RWPE2 (cell line): ENCODE results near the gene KIF25.
A peak's percentile ranks its signal among the peaks of the same experiment; 100 is the strongest.

ENCODE experiments used
- ATAC-seq: fragments of 200-7000 bp; cut with Tn5 transposase; 3 replicates; pipeline ENCODE4 v1.9.1; 2021; ENCODE audit warnings: low read depth
- DNase-seq: peaks from one replicate; pipeline ENCODE4 v3.0.0-alpha.2; 2020; ENCODE audit warnings: low spot score
- H3K27ac ChIP-seq: fragments of 450-650 bp; 2 replicates; pipeline ENCODE4 v1.5.1; 2017; ENCODE audit warnings: mild to moderate bottlenecking; ENCODE audit not compliant: poor library complexity, severe bottlenecking
- H3K27me3 ChIP-seq: fragments of 250-450 bp; sonication (Bioruptor Pico); 2 replicates; pipeline ENCODE4 v1.5.1; 2021; ENCODE audit warnings: mild to moderate bottlenecking, moderate library complexity; ENCODE audit not compliant: insufficient read depth, poor library complexity, severe bottlenecking
- H3K36me3 ChIP-seq: fragments of 250-450 bp; sonication (Bioruptor Pico); 2 replicates; pipeline ENCODE4 v1.5.1; 2020; ENCODE audit warnings: low read depth, mild to moderate bottlenecking, moderate library complexity
- H3K4me1 ChIP-seq: fragments of 250-450 bp; sonication (Bioruptor Pico); 2 replicates; pipeline ENCODE4 v1.5.1; 2021; ENCODE audit warnings: mild to moderate bottlenecking, moderate library complexity; ENCODE audit not compliant: insufficient read depth, poor library complexity, severe bottlenecking
- H3K4me3 ChIP-seq: fragments of 250-450 bp; sonication (Bioruptor Pico); 2 replicates; pipeline ENCODE4 v1.5.1; 2021; ENCODE audit warnings: mild to moderate bottlenecking, moderate library complexity; ENCODE audit not compliant: severe bottlenecking
- H3K9me3 ChIP-seq: fragments of 250-450 bp; sonication (Bioruptor Pico); 2 replicates; pipeline ENCODE4 v1.5.1; 2021; ENCODE audit warnings: mild to moderate bottlenecking, moderate library complexity; ENCODE audit not compliant: severe bottlenecking
- TF ChIP-seq, protein P1 (sequence below): fragments of 450-650 bp; IDR thresholded peaks from one replicate; pipeline ENCODE4 v1.5.1; 2017; ENCODE audit warnings: mild to moderate bottlenecking, moderate library complexity; ENCODE audit not compliant: poor library complexity, severe bottlenecking

The KIF25 gene

DNA sequence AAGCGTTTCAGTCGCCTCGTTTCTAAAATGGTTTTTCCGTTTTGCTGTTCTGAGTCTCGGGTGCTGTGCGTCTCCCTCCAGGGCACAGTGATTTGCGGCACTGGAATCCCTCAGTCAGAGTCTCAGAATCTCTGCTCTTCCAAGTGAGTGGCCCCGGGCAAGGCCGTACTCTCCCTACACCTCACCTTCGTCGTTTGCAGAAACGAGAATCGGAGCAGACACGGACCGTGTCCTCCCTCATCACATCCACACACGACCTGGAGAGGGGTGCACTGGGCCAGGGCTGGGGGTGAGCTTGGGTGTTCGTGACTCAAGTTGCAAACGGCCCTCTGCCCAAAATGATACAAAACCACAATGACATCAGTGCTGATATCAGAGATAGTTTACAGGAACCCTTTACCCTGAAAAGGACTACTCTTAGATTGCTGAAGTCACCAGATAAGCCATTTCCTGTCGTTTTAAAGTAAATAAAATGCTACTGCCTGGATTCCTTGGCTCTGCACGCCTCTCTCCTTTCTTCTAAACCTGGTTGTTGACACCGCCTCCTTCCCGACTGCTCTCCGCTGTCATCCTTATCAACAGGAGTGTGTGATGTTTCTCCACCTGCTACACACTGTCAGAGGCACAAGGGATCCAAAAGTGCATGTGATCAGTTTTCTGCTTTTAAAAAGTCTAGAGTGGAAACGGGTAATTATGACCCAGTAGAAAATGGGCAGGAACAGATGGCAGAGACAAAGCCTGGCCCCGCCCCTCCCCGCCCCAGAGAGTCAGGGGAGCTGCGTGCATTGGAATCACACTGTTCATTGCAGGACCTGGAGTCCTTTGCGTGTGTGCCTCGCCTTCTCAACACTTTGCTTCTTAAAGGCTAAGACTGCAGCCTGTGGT, 38.4 kb downstream of the KIF25 start:
- peak overlapping the region; percentile 28 for H3K4me3 ChIP-seq
- peaks cover 8% of the 10 kb centered on the region for H3K4me1 ChIP-seq
- peak overlapping the region; percentile 15 for H3K27ac ChIP-seq
- H3K9me3 ChIP-seq: peaks cover 4% of the 10 kb centered on the region
- H3K36me3 ChIP-seq: no peaks in the 10 kb centered on the region
- DNase-seq (no peak), ATAC-seq (peak; percentile 69)
- TF ChIP-seq, protein P1, sequence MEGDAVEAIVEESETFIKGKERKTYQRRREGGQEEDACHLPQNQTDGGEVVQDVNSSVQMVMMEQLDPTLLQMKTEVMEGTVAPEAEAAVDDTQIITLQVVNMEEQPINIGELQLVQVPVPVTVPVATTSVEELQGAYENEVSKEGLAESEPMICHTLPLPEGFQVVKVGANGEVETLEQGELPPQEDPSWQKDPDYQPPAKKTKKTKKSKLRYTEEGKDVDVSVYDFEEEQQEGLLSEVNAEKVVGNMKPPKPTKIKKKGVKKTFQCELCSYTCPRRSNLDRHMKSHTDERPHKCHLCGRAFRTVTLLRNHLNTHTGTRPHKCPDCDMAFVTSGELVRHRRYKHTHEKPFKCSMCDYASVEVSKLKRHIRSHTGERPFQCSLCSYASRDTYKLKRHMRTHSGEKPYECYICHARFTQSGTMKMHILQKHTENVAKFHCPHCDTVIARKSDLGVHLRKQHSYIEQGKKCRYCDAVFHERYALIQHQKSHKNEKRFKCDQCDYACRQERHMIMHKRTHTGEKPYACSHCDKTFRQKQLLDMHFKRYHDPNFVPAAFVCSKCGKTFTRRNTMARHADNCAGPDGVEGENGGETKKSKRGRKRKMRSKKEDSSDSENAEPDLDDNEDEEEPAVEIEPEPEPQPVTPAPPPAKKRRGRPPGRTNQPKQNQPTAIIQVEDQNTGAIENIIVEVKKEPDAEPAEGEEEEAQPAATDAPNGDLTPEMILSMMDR: no peak
- H3K27me3 ChIP-seq: no peaks in the 10 kb centered on the region

DNA sequence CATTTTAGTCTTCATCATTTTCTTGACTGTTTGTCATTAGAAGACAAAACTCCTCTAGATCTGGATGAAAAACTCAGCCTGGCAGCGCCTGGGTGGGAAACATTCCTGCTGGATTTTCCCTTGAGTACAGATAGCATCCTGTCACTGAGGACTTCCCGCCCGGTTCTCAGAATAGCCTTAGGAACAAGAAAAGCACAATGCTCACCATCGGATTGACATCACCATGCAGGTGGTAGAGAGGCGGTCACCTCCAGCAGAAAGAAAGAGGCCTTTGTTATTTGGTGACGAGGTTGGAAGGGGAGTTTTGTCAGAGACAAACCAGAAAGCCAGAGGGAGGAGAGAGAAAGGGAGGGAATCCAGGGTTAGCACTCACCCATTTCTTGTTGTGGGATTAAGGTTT, 39.8 kb downstream of the KIF25 start:
- no peak for DNase-seq
- TF ChIP-seq, protein P1: no peak
- Histone ChIP-seq H3K4me1 (peaks cover 8% of the 10 kb centered on the region), H3K27me3 (no peaks in the 10 kb centered on the region), H3K27ac (no peak overlapping the region), H3K36me3 (no peaks in the 10 kb centered on the region), H3K9me3 (peaks cover 4% of the 10 kb centered on the region), H3K4me3 (no peak overlapping the region)
- no peak for ATAC-seq

DNA sequence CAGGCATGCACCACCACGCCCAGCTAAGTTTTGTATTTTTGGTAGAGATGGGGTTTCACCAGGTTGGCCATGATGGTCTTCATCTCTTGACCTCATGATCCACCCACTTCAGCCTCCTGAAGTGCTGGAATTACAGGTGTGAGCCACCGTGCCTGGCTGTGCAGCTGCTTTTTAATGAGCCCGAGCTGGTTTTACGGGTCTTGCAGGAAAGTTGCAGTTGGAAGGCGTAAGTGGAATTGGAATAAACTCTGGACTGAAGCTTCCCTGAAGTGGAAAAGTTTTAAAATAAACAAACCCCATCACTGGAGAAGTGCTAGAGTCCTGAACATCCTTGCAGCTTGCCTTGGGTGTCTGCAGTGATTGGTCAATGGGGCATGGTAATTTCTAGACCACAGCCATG, 40.4 kb downstream of the KIF25 start:
- ATAC-seq (no peak), DNase-seq (no peak)
- TF ChIP-seq, protein P1: no peak
- Histone ChIP-seq H3K4me3 (no peak overlapping the region), H3K36me3 (no peaks in the 10 kb centered on the region), H3K27me3 (no peaks in the 10 kb centered on the region), H3K4me1 (peaks cover 8% of the 10 kb centered on the region), H3K9me3 (peaks cover 4% of the 10 kb centered on the region), H3K27ac (no peak overlapping the region)

DNA sequence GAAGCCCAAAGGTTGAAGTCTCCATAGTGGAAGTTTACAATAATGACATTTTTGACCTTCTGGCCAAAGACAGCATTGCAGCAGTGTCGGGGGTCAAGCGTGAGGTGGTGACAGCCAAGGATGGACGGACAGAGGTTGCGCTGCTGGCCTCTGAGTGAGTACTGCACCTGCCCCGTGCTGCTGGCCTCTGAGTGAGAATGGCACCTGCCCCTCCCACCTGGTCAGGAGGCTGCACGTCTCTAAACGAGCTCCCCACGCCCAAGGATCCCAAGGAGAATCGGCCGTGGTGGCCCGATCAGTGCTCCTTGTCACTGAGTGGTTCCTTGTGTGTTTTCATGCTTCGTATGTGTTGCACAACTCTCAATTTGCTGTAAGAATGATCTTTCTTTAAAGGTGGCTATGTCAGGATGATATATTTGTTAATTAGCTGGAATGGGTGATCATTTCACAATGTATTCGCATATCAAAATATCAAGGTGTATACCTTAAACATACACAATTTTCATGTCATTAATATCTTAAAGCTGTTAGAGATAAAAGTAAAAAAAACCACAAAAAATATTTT, 41.2 kb downstream of the KIF25 start:
- ATAC-seq (no peak), DNase-seq (no peak)
- Histone ChIP-seq H3K36me3 (no peaks in the 10 kb centered on the region), H3K4me3 (no peak overlapping the region), H3K27me3 (no peaks in the 10 kb centered on the region), H3K27ac (no peak overlapping the region), H3K4me1 (peaks cover 8% of the 10 kb centered on the region), H3K9me3 (peaks cover 4% of the 10 kb centered on the region)
- TF ChIP-seq, protein P1: no peak

DNA sequence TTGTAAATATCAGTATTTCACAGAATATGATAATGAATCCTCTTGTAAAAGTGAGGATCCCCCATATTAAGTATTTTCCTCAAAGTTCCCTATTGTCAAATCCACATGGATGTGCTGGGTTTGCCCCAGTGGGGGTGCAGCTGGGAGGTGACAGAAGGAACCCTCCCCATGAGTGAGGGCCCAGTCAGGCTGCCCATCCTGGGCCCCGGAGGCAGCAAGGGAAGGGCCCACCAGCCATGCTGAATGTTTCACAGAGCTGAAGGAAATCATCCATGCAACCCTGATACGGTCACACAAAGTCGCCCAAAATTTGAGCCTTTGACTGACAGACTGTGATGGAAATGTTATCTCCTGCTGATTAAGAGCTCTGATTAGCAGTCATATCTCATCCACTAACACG, 41.8 kb downstream of the KIF25 start:
- TF ChIP-seq, protein P1: no peak
- no peak for ATAC-seq
- Histone ChIP-seq H3K9me3 (peaks cover 4% of the 10 kb centered on the region), H3K27me3 (no peaks in the 10 kb centered on the region), H3K27ac (no peak overlapping the region), H3K36me3 (no peaks in the 10 kb centered on the region), H3K4me3 (no peak overlapping the region), H3K4me1 (peaks cover 8% of the 10 kb centered on the region)
- DNase-seq: no peak
